HG02870 (cell line): ENCODE measurements around the gene ASPRV1.
"Not testable (repeated sequence)": the region's sequence is repeated elsewhere in the genome, so short reads cannot be mapped to it uniquely, and the experiment has no call there.

Experiments
- ATAC-seq: cut with Tn5 transposase; IDR thresholded peaks from one replicate; pipeline ENCODE4 v1.9.1; 2021; ENCODE audit warnings: mild to moderate bottlenecking, moderate library complexity; ENCODE audit not compliant: unreplicated experiment

ASPRV1 gene

DNA sequence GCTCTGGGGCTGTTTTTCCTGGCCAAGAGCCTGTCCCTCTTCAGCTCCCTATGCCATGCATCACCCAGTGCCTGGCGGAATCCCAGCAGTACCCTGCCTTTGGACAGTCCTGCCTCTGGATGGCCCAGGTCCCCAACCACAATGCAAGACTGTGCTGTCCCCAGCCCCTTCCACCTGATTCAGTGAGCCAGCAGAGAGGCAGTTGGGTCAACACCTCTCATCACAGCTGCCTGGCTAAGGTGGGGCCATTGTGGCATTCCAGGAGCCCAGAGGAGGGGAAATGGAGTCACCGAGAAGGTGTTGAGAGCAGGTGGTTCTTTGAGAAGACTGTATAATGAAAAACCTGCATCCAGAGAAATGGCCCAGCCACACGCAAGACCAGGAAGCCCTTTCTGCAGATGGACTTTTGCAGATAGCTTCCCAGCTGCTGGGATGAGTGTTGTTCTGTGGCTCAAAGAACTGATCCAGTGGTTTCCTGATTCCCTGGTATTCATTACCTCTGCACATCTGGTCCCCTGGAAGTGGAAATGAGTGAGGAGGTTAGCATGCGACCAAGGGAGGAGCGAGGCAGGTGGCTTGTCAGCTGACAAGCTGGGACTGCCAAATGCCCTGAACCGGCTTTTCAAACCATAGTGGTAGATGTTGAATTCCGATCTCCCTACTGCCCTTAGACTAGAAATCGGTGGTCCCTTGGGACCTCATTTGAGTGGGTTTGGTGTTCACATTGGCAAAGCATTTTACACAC is 1.7 kb upstream of the ASPRV1 start:
- no peak for ATAC-seq

- no peak for ATAC-seq
These were observed 610 bp downstream of the ASPRV1 start for GRCh38 chr2:69960821-69961220.

DNA sequence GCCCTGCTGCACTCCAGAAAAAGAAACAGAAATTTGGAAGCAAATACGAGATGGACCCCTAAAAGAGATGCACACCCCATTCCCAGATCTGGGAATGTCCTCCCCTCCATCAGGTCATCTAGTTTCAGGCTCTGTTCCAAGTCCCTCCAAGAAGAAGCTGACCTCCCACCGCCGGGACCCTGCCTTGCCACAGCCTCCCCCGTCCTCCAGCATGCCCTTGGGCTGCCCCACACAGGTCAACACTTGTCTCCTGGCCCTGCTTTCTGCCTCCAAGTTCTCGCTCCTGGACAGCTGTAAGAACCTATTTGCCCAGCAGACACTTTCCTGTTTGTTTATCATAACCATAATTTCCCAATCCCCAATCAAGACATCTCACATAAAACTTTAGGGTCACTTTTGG is 2.0 kb downstream of the ASPRV1 start:
- no peak for ATAC-seq

DNA sequence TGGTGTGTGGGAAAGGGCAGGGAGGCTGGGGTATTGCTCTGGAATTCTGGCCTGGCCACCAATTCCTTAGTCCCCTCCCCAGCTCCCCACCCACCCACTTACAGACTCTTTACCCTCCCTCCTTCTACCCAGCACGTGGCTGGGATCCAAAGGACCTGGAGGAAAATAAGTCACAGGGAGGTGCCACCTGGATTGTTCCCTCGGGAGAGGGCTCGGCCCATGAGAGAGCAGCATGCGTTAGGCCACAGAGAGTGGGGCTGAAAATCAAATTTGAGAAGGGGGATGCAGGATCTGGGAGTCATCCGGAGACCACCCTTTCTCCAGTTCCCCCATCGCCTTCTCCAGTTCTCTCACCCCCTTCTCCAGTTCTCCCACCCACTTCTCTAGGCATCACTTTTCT is 3.0 kb downstream of the ASPRV1 start:
- ATAC-seq: no peak

- ATAC-seq: no peak
These were observed 3.5 kb downstream of the ASPRV1 start for GRCh38 chr2:69957965-69958364.

GRCh38 chr2:69956475-69956979 is 4.9 kb downstream of the ASPRV1 start:
- no peak for ATAC-seq

- no peak for ATAC-seq
These were observed 6.4 kb downstream of the ASPRV1 start for GRCh38 chr2:69955029-69955428.

GRCh38 chr2:69954084-69954483 is 7.3 kb downstream of the ASPRV1 start:
- no peak for ATAC-seq

- no peak for ATAC-seq
These were observed 8.9 kb downstream of the ASPRV1 start for GRCh38 chr2:69952336-69953115.

- ATAC-seq: not testable (repeated sequence)
These were observed 10.8 kb downstream of the ASPRV1 start for GRCh38 chr2:69950671-69951070.

- ATAC-seq: no peak
These were observed 11.2 kb downstream of the ASPRV1 start for GRCh38 chr2:69950241-69950640.

- ATAC-seq: no peak
These were observed 12.3 kb downstream of the ASPRV1 start for GRCh38 chr2:69948963-69949645.

- ATAC-seq: no peak
These were observed 13.1 kb downstream of the ASPRV1 start for GRCh38 chr2:69948032-69948962.

DNA sequence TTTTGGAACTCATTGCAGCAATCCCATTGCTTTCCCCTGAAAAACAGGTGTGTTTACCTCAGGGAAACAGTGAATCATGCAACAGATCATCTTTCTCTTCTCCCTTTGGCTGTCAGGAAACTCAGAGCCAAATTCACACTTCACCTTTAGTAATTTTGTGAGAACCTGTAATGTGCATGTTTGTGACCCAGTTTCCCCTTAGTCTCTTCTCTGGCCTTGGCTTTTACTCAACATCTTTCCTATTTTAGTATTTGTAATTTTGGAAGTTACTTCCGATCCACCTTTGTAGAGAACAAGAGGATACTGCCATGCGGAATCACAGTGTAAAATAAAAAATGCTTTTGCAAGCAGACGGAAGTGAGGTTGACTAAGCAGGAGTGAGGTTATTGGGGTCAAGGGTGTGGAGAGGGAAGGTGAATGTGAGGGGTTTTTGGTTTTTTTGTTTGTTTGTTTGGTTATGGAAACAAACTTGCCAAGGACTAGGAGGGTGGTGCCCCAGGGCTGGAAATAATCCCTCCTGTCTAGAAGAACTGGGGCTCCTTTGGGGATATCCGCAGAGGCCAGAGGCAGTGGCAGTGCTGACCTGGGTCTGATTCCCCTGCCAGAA is 14.0 kb downstream of the ASPRV1 start:
- no peak for ATAC-seq

- peak; percentile 88 for ATAC-seq
These were observed 14.8 kb downstream of the ASPRV1 start for GRCh38 chr2:69946351-69947324.

DNA sequence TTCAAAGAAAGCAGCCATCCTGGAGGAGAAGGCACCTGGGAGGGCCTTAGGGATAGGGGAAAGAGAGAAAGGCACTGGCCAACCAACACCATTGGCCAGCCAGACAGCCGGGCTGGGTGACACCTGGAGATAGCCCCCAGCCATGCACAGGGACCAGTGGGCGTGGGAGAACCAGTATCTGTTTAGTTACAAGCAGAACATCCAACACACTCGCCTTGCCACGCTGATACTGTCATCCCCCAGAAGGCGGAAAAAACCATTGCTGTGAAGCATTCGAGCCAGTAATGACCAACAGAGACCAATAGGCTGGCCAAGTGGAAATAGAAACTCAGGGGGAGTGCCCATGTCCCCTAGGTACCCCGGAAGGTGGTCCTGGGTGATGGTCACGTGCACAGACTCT is 15.5 kb downstream of the ASPRV1 start:
- no peak for ATAC-seq

DNA sequence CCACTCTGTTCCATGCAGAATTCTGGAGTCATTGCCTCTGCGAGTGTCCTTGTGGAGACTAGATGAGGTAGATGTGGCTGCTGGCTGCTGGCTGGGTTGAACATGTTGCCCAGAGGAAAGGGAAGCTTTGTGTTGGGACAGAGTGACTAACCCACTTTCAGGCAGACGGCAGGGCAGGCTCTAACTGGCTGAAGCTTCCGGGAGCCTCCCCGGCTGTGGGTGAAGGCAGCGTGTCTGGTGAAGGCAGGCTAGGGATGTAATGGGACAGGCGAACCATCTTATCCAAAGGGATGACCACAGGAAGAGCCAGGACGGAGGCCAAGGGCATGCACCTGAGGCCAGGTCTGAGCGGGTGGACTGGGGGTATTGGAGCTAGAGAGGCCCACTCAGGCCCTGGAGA is 16.0 kb downstream of the ASPRV1 start:
- no peak for ATAC-seq

GRCh38 chr2:69944756-69945155 is 16.7 kb downstream of the ASPRV1 start:
- ATAC-seq: no peak
